Hematopoietic multipotent progenitor cell treated with erythropoietin and hydrocortisone succinate and interleukin-3 and kit ligand, for 17 days (in vitro differentiated cells): ENCODE data around the gene RAB30.

Source experiments
- DNase-seq: peaks from one replicate; pipeline ENCODE4 v3.0.0-alpha.2; 2015; ENCODE audit warnings: low spot score

Gene RAB30

DNA sequence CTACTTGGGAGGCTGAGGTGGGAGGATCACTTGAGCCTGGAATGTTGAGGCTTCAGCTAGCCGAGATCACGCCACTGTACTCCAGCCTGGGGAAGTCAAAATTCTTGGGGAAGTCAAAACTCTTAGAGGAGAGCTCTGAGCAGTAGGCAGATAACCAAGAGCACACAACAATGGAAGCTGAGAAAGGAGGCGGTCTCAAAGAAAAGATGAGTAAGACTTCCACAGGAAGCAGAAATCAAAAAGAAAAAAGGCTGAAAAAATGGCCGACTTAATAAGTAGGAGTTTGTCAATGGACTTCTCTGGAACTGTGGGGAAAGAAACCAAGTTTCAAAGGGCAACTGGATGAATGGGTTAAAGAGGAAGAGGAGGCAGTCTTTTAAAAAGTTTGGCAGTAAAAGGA, 32.1 kb downstream of the RAB30 start:
- DNase-seq: no peak

DNA sequence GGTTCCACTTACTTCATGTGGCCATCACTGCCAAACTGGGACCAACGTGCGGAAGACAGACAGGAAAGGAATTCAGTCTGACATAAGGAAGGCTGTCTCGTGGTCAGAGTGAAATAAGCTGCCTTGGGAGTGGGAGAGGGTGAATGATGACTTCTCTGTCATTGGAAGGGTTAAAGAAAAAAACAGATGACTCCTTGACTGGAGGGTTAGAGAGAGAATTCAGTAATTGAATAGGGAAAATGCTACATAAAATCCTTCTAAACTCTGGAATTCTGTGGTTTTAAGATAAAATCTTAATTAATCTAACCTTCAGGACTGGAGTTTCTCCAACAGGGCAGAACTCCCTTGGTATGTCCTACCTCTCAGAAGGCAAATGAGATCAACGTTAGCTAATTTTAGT, 33.8 kb downstream of the RAB30 start:
- DNase-seq: no peak

DNA sequence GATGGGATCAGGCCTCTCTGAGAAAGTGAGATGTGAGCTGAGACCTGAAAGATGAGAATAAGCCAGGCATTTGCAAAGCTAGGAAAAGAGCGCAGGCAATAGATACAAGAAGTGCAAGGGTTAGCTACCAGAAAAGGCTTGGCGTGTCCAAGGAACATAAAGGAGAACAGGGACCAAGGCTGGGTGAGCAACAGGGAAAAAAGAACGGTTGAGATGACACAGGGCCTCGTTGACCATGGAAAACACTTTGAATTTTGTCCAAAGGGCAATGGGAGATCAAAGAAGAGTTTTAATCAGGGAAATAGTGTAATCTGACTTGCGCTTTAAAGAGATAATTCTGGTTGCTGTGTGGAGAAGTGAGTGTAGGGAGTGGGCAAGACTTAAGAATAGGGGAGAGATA, 35.0 kb downstream of the RAB30 start:
- no peak for DNase-seq

DNA sequence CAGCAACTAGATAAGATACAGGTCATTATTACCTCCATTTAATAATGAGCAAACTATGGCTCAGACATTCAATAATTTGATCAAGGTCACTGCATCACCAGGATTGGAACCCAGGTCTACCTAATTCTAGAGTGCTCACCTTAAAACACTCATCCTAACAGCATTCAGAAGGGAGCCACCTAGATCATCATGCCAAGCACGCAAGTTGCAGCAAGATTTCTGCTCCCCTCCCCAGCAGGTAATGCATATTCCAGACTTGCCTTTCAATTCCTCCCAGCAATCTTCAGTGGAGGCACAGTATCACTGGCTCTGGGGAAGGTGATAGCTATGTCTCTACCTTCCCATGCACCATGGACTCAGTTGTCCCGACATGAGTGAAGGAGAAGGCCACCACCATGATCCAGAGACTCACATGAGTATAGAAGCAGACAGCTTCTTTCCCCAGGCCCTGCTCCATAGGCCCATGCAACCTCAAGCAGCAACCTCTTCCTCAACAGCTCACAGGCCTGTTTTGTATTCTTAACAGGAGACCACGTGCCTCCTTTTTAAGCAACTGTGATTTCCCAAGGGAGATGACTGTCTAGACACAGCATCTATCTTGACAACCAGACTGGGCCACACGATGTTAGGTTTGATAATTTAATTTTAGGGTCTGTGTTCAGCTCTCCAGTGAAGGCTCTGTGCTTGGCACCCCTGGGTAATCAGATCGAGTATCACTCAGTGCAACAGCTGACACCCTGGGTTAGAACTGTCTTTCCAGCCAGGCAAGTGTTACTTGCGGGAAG, 36.4 kb downstream of the RAB30 start:
- DNase-seq: no peak

DNA sequence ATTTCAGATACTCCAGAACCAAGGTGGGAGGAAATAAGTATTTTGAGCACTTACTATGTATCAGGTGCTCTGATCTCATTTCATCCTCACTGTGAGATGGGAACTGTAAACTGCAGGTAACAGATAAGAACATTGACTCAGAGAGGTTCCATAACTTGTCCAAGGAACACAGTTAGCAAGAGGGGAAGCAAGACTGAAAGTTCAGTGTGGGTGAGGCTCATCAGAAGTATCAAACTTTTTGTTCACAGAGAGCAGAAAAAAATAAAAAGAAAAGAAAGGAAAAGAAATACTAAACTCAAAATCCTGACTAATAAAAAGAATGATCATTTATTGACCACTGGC, 37.1 kb downstream of the RAB30 start:
- DNase-seq: no peak

DNA sequence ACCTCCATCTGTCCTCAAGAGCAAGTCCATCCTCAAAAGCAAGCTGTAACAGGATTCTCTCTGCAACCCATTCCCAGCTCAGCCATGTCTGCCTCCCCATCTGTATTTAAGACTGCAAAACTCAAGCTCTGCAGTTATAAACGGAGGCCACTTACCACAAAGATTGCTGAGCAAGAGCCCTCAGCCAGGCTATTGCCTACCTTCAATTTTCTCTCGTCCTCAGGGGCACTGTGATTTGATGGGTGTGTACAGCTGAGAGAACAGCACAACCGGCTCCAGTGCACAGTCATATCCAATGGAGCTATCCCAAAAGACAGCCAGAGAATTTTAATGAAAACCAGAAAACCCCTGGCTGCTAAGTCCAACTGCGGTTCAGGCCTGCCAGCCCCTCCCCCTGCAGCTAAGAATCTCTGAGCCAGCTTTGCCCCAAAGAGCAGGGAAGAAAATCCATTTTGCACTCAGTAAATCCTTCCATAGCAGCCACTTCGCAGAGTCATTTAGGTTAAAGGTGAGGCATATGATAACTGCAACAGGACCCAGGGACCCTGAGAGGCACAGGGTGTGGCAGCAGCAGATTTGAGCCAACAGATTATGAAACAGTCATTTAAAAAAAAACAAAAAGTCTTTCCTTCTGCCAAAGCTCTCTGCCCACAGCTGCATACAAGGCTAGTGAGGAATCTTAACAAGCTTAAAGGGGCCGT, 37.6 kb downstream of the RAB30 start:
- no peak for DNase-seq

DNA sequence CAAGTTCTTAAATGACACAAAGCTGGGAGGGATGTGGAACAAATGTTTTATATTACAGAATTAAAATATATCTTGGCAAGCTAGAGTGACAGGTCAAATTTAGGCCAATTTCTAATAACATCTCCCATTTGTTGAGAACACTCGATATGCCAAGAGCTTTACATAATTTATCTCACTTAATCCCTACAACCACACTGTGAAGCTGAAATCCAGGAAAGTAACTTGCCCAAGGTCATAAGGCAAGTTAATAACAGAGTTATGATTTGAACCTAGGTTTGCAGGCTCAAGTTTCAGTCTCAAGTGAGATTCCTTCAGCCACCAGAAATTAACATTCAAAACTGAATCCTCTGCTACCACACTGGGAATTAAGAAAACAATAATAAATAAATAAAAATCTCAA, 38.3 kb downstream of the RAB30 start:
- no peak for DNase-seq

DNA sequence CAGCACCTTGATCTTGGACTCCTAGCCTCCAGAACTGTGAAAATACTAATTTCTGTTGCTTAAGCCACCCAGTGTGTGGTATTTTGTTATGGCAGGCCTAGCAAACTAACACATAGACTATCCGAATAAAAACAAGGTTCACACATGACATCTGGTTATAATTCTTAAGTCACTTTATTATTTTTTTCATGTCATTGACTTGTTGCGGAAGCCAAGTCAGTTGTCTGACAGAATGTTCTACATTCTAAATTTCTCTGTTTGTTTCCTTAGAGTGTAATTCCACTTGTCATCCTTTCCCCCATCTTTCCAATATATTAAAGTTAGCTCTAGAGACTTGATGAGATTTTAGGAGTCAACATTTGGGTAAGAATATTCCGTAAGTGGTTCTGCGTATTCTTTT, 40.6 kb downstream of the RAB30 start:
- DNase-seq: no peak

DNA sequence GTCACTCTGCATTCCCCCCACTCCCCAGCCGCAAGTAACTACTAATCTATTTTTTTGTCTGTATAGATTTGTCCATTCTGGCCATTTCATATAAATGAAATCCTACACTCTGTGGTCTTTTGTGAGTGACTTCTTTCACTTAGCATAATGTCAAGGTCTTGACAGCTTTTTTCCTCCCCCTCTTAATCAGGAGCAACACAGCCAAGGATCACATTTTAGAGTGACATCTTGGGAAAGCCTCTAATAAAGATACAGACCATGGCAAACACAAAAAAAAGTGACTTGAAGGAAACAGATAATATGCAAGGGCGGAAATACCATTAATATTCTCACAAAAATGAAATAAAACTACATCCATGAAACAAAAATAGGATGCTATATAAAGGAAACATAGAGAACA, 43.9 kb downstream of the RAB30 start:
- DNase-seq: no peak

DNA sequence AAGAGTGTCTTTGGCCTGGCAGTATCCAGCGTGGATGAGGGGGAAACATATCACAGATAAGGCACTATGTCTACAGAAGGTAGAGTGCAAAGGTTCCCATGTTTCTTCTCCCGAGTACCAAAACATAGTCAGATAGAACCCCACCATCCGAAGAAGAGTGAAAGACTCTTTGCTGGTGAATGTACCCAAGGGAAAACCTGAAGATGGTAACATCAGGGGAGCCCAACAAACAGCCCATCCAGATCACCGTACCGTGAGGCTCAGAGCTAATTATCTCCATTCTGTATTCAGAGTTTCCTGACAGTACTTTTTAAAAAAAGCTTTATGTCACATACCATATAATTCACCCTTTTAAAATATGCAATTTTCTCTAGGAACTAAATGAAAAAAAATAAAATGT, 44.4 kb downstream of the RAB30 start:
- no peak for DNase-seq

DNA sequence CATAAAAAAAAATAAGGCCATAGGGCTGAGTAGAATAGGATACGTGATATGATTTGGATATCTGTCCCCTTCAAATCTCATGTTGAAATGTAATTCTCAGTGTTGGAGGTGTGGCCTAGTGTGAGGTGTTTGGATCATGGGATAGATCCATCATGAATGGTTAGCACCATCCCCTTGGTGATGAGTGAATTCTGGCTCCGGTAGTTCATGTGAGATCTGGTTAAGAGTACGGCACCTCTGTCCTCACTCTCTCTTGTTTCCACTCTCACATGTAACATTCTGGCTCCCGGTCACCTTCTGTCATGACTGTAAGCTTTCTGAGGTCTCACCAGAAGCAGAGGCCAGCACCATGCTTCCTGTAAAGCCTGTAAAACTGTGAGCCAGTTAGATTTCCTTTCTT, 45.5 kb downstream of the RAB30 start:
- DNase-seq: no peak

DNA sequence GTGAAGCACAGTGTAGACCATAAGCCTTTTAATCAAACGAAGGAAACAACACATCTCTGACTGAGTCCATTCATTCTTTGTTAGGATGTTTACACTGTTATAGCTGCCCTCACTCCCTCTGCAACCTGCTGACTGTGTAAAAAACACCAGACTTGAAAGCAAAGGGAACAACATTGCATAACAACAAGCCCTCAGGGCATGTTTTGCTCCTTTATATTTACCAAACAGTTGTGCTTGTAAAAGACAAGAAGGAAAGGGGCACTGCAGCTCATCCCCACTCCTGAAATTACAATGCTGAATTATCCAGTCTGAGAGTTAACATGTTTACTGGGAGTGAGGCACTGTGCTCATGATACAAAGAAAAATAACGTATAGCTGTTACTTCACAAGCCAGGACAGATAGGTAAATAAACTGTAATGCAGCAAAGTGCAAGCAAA, 46.4 kb downstream of the RAB30 start:
- DNase-seq: no peak

DNA sequence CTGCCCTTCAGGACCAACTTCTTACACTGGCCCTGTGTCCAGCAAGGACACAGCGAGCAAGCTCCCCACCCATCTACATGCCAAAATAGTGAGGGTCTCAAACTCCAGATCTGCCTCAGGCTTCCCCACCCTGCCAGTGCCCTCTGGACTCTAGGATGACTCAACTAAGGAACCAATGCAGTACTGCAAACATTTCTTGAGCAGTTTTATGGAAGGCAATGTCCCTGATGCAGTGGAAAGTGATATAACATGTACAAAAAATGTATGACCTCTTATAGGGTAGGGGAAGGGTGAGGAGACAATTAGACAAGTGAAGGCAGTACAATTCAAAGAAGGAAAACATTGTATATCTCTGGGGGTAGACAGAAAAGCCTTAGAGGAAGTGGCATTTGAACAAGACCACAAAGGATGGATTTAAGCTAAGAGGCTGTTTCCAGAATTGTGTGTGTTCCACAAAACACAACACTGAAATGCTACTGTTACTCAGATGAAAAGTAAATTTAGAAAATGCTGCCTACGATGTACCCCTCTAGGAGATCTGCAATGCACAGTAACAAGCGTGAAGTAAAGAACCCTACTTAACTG, 47.3 kb downstream of the RAB30 start:
- DNase-seq: no peak

DNA sequence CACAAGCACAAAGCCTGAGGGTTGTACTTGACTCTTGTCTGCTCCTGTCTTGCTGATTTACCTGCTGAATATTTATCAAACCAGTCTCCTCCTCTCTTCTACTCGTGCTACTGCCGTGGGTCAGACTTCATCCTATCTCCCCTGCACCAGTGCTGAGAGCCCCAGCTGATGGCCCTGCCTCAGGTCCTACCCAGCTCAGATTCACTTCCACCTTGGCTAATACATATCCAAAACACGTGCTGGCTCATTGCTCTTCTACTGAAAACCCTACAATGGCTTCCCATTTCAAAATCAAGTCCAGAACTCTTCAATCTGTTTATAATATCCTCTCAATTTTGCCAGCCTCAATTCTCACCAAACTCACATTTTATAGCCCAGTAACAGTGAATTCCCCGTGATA, 48.3 kb downstream of the RAB30 start:
- DNase-seq: no peak

DNA sequence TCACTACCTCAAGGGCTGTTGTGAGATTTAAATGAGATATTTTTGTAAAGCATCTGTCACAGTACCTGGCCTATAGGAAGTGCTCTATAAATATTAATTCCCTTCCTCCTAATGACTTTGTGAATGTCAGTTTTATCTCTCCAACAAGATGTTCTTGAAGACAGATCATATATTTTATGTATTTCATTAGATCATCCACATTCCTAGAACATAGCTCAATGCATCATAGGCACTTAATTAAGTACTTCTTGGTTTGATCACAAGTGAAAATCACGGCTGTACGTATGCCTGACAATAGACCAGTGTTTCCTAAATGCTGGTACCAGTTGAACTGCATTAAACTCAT, 49.9 kb downstream of the RAB30 start:
- DNase-seq: no peak

DNA sequence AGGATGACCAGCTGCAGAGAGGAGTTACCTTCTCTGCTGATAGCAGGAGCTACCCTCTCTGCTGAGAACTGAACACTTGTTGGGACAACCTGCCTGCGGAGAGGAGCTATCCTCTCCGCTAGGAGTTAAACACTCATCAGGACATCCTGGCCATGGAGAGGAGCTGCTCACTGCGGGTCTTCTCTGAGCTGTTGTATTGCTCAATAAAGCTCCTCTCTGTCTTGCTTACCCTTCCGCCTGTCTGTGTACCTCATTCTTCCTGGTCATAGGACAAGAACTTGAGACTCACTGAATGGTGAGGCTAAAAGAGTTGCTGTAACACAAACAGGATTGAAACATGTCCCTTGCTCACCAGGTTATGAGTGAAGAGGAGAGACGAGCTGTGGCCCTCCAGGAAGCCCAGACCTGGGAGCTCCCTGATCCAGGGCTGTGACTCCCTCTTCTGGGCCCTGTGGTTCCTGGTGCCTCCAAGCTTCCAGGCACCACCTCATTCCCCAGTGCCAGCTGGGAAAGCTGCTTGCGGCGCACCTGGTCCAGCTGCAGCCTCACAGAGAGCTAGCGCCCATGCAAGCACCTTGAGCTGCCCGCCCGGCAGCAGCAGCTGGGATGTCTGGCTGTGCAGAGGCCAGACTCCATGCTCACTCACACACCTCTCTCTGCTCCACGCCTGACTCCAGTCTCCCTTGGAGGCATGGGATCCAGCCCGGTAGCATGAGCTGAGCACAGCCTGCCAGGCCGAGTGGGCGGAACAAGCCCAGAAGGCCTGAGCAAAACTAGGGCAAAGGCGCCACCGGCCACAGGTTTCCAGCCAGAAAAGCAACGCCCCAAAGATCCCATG, 50.5 kb downstream of the RAB30 start:
- DNase-seq: no peak

DNA sequence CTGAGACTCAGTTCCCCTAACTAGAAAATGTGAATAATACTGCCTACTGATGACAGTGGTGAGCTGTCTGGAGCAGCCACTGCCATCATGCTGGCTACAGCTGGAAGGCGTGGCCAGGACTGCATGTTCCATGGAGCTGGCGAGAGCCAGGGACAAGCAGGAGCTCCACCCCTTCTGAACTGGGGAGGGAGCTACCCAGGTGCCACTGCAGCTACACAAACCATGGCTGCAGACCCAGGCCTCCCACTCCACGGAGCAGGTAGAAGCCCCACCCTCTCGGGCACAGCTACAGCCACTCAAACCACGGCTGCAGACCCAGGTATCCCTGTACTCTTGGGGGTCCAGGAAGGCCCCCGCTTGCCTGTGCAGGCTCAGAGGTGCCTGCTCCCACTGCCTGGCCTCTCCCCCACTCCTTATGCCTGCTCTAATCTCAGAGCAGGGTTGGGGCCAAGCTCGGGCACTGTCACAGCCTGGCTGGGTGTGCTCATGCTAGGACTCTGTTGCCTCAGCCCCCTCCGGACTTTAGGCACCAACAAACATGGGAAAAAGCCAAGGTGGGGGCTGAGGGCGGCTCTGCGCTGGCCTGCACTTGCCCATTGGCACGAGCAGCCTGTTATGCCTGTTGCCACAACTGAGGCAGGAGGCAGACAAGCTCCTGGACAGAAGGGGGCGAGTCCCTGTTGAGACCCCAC, 51.7 kb downstream of the RAB30 start:
- DNase-seq: no peak

DNA sequence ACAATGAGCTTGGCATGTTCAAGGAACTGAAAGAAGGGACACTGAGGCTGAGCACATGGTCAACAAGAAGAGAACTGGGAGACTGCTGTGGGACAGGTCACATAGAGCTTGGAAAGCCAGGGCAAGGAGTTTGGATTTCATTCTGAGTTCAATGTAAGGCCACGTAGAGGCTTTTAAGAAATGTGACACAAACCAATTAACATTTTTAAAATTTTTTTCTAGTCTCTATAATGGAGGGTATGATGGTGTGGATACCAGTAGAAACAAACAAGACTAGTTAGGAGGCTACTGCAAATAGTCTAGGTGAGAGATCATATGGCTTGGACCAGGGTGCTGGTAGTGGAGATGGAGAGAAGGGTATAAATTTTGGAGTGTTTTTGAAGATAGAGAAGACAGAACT, 56.7 kb downstream of the RAB30 start:
- no peak for DNase-seq

DNA sequence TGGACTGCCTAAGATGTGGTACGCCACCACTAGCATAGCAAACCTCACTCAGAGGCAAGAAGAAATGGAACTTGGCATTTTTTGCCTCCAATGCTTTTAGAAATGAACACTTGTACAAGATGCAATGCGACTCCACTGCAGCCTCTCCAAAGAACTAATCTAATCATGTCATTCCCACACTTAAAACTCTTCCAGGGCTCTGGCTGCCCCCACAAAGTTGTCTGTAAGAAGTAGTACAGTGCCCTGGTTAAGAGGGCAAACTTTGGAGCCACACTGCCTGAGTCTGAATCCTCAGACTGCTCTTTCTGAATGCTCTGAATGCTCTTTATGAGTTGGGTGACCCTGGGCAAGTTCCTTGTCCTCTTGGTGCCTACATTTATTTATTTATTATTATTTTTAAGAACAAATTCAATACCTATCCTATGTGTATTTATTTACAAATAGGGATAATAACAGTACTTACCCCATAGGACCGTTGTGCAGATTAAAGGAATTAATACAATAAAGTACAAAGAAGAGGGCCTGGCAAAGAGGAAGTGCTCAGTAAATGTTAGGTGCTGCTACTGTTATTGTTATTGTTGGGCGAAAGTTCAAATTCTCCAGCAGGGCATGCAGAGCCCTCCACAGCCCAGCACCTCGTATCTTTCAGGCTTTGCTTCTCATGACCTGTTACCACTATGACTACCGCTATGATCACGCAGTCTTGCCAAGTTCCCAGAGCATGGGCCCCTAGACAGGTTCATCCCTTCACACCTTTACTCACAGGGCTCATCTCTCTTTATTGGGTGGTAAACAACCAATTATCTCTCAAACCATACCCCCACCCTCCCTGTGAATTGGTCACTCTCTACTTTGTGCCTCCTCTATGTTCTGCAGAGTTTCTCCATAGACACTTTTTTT, 59.3 kb downstream of the RAB30 start:
- DNase-seq: no peak

DNA sequence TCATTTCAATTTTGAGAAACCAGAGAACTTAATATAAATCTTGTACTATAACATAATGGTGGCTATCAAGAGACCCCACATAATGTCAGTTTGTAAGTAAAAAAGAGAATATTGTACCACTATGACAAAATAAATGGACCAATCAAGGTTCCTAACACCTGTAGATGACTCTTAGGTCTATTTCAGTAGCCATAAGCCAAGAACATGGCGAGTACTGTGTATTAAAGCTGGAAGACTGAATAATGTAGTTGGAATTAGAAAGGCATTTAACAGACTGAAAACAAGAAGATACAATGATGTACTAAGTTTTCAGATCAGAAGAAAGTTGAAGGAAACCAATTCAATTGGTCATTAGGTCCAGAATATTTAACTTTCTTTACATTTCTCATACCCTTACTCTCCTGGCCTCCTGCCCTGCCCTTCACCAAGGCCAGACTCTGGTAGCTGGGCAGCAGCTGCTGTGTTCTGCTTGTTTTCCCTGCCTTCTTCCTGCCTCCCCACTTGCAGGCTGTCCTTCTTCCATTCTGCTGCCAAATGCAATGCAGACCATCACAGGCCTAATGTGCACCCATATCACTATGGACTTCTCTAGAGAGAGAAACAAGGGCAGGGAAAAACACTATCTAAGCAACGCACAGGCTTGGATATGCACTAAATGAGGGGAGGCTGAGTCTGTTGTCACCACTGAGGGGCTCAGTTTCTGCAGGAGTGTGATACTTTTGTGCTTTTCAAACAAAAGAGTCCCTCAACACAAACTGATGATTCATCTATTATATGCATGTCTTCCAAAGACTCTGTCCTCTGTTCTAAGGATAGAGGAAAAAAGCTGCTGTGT, 60.1 kb downstream of the RAB30 start:
- no peak for DNase-seq
